Activated naive CD8-positive, alpha-beta T cell treated with anti-CD3 and anti-CD28 coated beads, Interleukin-2, amount 10 ng/mL, durations not matched to agents 7 days and 5 days (primary cell): Measurements from ENCODE around the gene SEC31A. TPM values are rescaled to one million over a fixed set of nuclear protein-coding genes. Genes with fewer than 3 reads are reported as not detected.

Experiments
- ATAC-seq: fragments of 150-1000 bp; cut with Tn5 transposase; one replicate; pipeline ENCODE4 v1.10.0; 2021; ENCODE audit warnings: low read depth, moderate library complexity
- POLR2A ChIA-PET: fragments of 350-600 bp; sonication (Branson Sonifier 250); formaldehyde crosslinking; loops from one replicate; lab custom pipeline; 2021; ENCODE audit warnings: antibody characterized with exemption; lab: Charles Lee
- DNase-seq: peaks from one replicate; pipeline ENCODE4 v3.0.0; 2021
- H3K27ac Mint-ChIP-seq: one replicate; pipeline ENCODE4 v1.8.0; 2022; ENCODE audit warnings: mild to moderate bottlenecking, mixed read lengths
- H3K27me3 Mint-ChIP-seq: one replicate; pipeline ENCODE4 v1.8.0; 2022; ENCODE audit warnings: mild to moderate bottlenecking, moderate library complexity, mixed read lengths
- H3K36me3 Mint-ChIP-seq: one replicate; pipeline ENCODE4 v1.8.0; 2021; ENCODE audit warnings: mild to moderate bottlenecking, mixed read lengths
- H3K4me1 Mint-ChIP-seq: one replicate; pipeline ENCODE4 v1.8.0; 2021; ENCODE audit warnings: mixed read lengths
- H3K4me3 Mint-ChIP-seq: one replicate; pipeline ENCODE4 v1.8.0; 2022; ENCODE audit warnings: mild to moderate bottlenecking, moderate library complexity, mixed read lengths
- H3K9me3 Mint-ChIP-seq: one replicate; pipeline ENCODE4 v1.8.0; 2021; ENCODE audit warnings: mixed read lengths
- total RNA-seq, 2 experiments: library from RNA; stranded (reverse); gene quantifications; one replicate each; pipeline ENCODE4 v1.2.3, GENCODE V29; 2021

Gene SEC31A
- total RNA-seq, 2 experiments from 2014 or later, result 118 to 122 TPM

DNA sequence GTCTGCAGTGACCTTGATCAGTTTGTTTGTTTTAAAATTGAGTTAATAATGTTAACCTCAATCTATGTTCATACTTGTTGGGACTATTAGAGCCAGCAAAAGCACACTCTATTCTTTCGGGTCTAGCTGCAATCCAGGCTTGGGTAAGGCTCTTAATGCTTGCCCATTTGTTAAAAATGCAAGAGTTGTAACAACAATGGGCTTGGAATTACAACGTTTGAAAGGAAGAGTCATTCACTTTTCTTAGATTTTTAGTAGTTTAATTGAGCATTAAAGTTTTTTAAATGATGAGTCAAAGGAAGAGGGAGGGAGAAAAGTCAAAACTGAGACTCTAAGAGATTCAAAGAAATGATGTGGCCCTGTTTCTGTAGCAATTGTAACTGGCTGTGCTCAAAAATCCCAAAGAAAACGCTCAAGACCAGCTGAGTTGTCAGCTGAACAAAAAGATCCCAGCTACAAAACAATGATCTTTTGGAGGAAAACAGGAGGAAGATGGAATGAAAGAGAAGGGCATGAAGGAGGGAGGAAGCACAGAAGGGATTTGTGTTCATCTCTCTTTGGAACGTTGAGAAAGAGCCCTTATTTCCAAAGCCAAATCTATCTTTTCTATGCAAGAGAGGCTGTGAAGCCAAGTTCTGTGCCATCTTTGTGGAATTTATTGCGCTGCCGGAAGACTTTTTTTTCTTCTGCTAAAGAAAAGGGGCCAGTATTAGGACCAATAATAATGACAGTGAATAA lies 97.9 kb downstream of the SEC31A start:
- POLR2A ChIA-PET, result no interaction called here
- Mint-ChIP-seq H3K4me1 (peaks cover 10% of the 10 kb centered on the region), H3K4me3 (no peak overlapping the region), H3K36me3 (peaks cover 4% of the 10 kb centered on the region), H3K9me3 (no peaks in the 10 kb centered on the region), H3K27me3 (peaks cover 29% of the 10 kb centered on the region), H3K27ac (no peak overlapping the region)
- no peak for ATAC-seq
- DNase-seq, result no peak

GRCh38 chr4:82791179-82791578 lies 99.8 kb downstream of the SEC31A start:
- POLR2A ChIA-PET, result no interaction called here
- Mint-ChIP-seq H3K27me3 (peaks cover 15% of the 10 kb centered on the region), H3K36me3 (peaks cover 2% of the 10 kb centered on the region), H3K9me3 (no peaks in the 10 kb centered on the region), H3K4me3 (no peak overlapping the region), H3K4me1 (peaks cover 2% of the 10 kb centered on the region), H3K27ac (no peak overlapping the region)
- DNase-seq, result no peak
- no peak for ATAC-seq

- ATAC-seq (no peak), DNase-seq (no peak)
- POLR2A ChIA-PET, result no interaction called here
- Mint-ChIP-seq H3K4me1 (peaks cover 2% of the 10 kb centered on the region), H3K9me3 (no peaks in the 10 kb centered on the region), H3K27me3 (peaks cover 9% of the 10 kb centered on the region), H3K27ac (no peak overlapping the region), H3K36me3 (no peaks in the 10 kb centered on the region), H3K4me3 (no peak overlapping the region)
Observed at GRCh38 chr4:82790060-82790660, 100.8 kb downstream of the SEC31A start.

GRCh38 chr4:82789025-82789776 lies 101.8 kb downstream of the SEC31A start:
- H3K27me3 Mint-ChIP-seq, result peaks cover 7% of the 10 kb centered on the region
- POLR2A ChIA-PET, result no interaction called here
- no peaks in the 10 kb centered on the region for H3K4me1 Mint-ChIP-seq
- no peak overlapping the region for H3K4me3 Mint-ChIP-seq
- H3K36me3 Mint-ChIP-seq, result no peaks in the 10 kb centered on the region
- no peak for ATAC-seq
- DNase-seq, result no peak
- no peak overlapping the region for H3K27ac Mint-ChIP-seq
- H3K9me3 Mint-ChIP-seq, result no peaks in the 10 kb centered on the region

DNA sequence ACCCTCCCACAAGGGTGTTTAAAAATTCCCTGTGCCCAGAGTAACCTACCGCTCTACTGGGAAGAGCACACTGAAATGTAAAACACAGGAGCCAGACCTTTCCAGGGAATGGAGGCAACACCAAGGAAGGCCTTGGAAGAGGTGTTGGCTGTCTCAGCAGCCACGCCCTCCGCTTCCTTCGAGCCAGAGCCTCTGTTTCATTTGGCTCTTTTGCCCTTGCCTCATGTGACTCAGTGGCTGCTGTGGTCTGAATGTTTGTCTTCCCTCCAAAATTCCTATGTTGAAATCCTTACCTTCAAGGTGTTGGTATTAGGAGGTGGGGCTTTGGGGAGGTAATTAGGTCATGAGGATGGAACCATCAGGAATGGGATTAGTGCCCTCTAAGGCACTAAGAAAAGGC lies 103.6 kb downstream of the SEC31A start:
- POLR2A ChIA-PET, result no interaction called here
- no peak for DNase-seq
- ATAC-seq, result no peak
- Mint-ChIP-seq H3K27ac (no peak overlapping the region), H3K36me3 (no peaks in the 10 kb centered on the region), H3K27me3 (peaks cover 9% of the 10 kb centered on the region), H3K4me1 (no peaks in the 10 kb centered on the region), H3K9me3 (no peaks in the 10 kb centered on the region), H3K4me3 (no peak overlapping the region)

- Mint-ChIP-seq H3K9me3 (no peaks in the 10 kb centered on the region), H3K27ac (no peak overlapping the region), H3K4me3 (no peak overlapping the region), H3K36me3 (no peaks in the 10 kb centered on the region), H3K4me1 (no peaks in the 10 kb centered on the region), H3K27me3 (peaks cover 11% of the 10 kb centered on the region)
- ATAC-seq, result no peak
- POLR2A ChIA-PET, result no interaction called here
- DNase-seq, result no peak
Observed at GRCh38 chr4:82786828-82787227, 104.1 kb downstream of the SEC31A start.

DNA sequence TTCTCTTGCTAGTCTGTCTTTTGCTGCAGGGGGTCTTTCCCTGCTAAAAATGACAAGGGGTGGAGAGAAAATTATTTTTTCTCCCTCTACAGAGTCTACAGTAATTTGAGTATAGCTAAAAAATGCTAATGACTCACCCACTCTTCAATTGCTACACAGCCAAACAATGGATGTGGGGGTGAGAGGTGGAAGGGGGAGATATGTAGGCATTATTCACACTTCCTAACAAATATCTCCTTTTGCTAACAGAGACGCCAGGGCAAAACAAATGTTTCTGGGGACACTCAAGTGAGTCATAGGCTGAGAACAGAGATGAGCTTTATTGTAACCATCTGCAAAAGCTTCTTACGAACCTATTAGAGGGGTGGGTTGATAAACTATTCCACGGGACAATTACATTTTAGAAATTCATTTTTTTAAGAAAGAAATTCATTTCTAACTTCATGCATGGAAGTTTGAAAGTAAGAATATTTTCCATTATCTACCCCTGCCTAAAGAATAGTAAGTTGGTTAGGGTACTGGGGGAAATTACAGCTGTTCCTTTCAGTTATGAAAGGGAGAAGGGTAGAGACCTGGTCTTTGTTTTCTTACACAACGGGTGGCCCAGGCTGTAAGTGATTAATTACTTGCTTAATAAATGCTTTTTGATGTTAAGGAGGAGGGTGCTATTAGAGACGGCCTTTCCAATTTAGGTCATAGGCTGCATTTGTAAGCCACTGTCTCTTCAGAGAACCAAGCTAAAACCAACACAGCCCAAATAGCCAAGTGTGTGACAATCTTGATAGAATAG lies 105.1 kb downstream of the SEC31A start:
- Mint-ChIP-seq H3K9me3 (no peaks in the 10 kb centered on the region), H3K4me1 (no peaks in the 10 kb centered on the region), H3K27me3 (peaks cover 11% of the 10 kb centered on the region), H3K36me3 (no peaks in the 10 kb centered on the region), H3K4me3 (no peak overlapping the region), H3K27ac (no peak overlapping the region)
- DNase-seq, result no peak
- POLR2A ChIA-PET, result no interaction called here
- no peak for ATAC-seq

DNA sequence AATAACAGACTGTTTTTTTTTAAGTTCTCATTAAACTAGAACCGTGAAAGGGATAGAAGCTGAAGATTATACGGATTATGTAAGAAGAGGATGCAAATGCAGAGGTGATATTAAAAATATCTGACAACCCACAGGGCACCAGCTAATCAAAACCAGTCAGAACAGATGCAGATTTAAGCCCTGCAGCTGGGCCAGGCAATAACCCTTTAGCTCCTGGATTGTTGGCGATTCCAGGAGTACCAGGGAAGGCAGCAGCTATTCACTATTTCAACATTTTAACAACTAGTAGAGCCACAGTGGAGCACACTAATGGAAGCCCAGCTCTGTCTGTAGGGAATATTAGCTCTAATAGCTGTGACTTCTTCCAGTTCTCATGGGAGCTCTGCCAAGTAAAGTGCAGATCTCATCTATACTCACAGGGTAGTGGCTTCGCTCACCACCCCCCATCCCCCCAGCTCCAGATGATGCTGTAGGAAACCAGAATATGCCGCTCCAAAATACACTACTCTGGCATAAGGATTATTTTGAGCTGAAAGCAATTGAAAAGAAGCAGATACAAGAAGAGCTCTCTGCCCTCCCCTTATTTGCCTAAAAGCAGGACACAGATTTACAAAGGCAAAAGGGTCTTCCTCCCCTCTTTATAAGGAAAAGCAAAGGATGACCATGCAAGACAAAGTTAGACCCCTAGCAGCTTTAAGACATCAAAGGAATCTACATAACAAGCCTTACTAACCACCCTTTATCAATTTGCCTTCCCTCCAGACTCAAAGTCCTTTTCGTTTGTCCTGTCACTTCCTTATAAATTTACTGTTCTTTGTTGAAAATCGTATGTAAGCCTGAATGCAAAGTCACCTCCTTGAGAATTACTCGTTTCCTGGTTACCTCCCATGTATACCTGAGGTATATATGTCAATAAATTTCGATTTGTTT lies 106.0 kb downstream of the SEC31A start:
- POLR2A ChIA-PET, result no interaction called here
- H3K4me1 Mint-ChIP-seq, result no peaks in the 10 kb centered on the region

DNA sequence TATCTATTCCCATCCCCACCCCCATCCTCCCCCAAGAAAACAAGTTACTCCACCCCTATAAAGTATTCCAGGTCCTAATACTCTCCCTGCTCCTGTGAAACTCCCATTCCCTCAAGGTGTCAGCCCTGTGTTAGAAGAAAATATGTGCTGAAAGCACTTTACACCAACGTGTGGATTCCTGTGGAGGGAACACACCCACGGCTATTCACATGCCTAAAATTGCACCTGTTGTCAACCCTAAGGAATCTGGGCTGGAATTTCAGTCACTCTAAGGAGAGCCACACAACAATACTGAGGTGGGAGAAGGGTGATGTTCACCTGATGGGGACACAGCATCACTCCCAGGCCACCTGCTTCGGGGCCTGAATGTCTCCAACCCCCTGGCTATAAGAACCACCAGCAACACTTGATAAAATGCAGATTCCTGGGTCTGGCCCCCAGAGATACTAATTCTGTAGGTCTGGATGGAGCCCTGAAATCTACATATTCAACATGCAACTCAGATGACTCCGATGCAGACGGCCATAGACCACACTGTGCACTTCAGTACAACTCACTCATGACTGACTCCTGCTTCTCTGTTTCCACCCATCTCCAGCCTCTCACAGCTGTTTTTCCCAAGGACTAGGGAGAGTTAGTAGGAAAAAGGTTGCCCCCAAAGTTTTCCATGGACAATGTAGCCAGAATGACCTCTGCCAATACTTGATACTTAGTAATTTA lies 108.2 kb downstream of the SEC31A start:
- DNase-seq (no peak), ATAC-seq (no peak)
- no peaks in the 10 kb centered on the region for H3K4me1 Mint-ChIP-seq
- no peaks in the 10 kb centered on the region for H3K36me3 Mint-ChIP-seq
- H3K9me3 Mint-ChIP-seq, result no peaks in the 10 kb centered on the region
- H3K4me3 Mint-ChIP-seq, result no peak overlapping the region
- no peak overlapping the region for H3K27ac Mint-ChIP-seq
- peaks cover 11% of the 10 kb centered on the region for H3K27me3 Mint-ChIP-seq
- POLR2A ChIA-PET, result no interaction called here

More for the DNA sequence above, 106.0 kb downstream of the SEC31A start:
- no peaks in the 10 kb centered on the region for H3K36me3 Mint-ChIP-seq
- no peak overlapping the region for H3K27ac Mint-ChIP-seq
- no peaks in the 10 kb centered on the region for H3K9me3 Mint-ChIP-seq
- ATAC-seq (no peak), DNase-seq (no peak)
- no peak overlapping the region for H3K4me3 Mint-ChIP-seq
- peaks cover 11% of the 10 kb centered on the region for H3K27me3 Mint-ChIP-seq

- Mint-ChIP-seq H3K4me1 (no peaks in the 10 kb centered on the region), H3K9me3 (no peaks in the 10 kb centered on the region), H3K36me3 (no peaks in the 10 kb centered on the region), H3K27me3 (peaks cover 11% of the 10 kb centered on the region), H3K4me3 (no peak overlapping the region), H3K27ac (no peak overlapping the region)
- POLR2A ChIA-PET, result no interaction called here
- ATAC-seq (no peak), DNase-seq (no peak)
Observed at GRCh38 chr4:82780752-82781231, 110.2 kb downstream of the SEC31A start.

- Mint-ChIP-seq H3K4me1 (no peaks in the 10 kb centered on the region), H3K27ac (no peak overlapping the region), H3K36me3 (no peaks in the 10 kb centered on the region), H3K9me3 (no peaks in the 10 kb centered on the region), H3K27me3 (peaks cover 9% of the 10 kb centered on the region), H3K4me3 (no peak overlapping the region)
- POLR2A ChIA-PET, result no interaction called here
- ATAC-seq (no peak), DNase-seq (no peak)
Observed at GRCh38 chr4:82780170-82780751, 110.7 kb downstream of the SEC31A start.

DNA sequence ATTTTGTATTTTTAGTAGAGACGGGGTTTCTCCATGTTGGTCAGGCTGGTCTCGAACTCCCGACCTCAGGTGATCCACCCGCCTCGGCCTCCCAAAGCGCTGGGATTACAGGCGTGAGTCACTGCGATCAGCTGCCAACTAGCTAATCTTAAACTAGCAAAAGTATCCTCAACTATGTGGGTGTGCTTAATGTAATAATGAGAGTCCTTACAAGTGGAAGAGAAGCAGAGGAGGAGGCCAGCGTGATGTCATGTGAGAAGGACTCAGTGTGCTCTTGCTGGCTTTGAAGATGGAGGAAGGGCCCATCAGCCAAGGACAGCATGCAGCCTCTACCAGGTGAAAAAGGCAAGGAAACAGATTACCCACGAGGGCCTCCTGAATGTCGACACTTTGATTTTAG lies 111.9 kb downstream of the SEC31A start:
- ATAC-seq, result no peak
- no peak overlapping the region for H3K4me3 Mint-ChIP-seq
- H3K27me3 Mint-ChIP-seq, result peaks cover 9% of the 10 kb centered on the region
- DNase-seq, result no peak
- no peak overlapping the region for H3K27ac Mint-ChIP-seq
- H3K4me1 Mint-ChIP-seq, result no peaks in the 10 kb centered on the region
- no peaks in the 10 kb centered on the region for H3K36me3 Mint-ChIP-seq
- POLR2A ChIA-PET, result no interaction called here
- no peaks in the 10 kb centered on the region for H3K9me3 Mint-ChIP-seq
